NCI-H345 treated with DMSO at 0.1 percent for 48 hours (cell line): ENCODE measurements around the gene PYROXD2.

Experiments
- DNase-seq: peaks from one replicate; lab custom pipeline; 2025; ENCODE audit not compliant: unreplicated experiment; lab: John Stamatoyannopoulos, UW

Gene PYROXD2

DNA sequence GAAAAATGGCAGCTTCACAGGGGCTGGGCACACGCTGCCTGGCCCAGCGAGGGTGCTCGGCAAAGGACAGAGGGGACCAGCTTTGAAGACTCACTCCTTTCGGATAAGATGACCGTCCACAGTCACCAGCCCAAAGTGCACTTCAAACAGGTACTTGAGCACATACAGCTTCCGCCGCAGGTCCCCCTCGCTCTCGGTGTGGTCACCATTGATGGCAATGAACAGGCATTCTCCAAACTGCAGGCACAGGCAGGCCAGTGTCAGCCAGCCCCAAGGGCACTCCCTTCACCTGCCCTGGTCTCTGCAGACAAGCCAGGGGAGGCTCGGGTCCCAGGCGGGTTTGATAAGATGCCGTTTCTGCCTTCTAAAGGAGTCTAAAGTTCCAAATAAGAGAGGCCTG lies 20.2 kb upstream of the PYROXD2 start:
- DNase-seq: no peak

DNA sequence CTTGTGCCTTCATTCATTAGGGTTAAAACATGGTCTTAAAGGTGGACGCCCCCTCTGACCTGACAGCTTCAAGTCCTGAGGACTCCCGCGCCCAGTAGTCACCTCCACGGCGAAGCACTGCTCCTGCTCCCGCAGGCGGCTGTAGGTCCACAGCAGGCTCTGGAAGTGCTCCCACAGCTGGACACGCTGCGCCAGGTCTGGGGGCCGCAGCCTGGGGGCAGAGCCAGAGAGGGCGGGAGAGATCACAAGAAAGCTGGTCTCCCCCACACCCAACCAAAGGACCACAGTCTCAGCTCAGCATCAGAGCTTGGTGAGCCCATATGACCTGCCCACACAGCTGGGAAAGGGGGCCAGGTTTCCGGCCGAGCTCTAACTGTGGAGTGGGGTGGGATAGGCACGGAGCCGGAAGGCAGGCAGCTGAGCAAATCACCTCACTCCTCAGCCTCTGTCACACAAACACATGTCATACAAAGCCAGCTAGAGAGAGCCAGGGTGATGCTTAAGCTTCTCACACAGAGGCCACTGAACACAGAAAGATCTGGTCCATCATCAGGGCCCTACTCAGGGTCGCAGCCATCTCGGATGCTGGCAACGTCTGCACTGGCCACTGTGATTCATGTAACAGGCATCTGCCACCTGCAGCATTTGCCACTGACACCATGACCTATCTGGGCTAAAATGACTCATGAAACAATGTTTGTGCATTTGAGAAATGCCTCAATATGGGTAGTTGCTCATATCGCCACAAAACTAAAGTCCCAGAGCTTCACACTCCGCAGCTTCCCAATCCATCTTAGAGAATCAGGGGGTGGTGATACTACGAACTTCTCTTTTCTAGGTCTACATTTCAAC lies 19.1 kb upstream of the PYROXD2 start:
- DNase-seq: no peak

DNA sequence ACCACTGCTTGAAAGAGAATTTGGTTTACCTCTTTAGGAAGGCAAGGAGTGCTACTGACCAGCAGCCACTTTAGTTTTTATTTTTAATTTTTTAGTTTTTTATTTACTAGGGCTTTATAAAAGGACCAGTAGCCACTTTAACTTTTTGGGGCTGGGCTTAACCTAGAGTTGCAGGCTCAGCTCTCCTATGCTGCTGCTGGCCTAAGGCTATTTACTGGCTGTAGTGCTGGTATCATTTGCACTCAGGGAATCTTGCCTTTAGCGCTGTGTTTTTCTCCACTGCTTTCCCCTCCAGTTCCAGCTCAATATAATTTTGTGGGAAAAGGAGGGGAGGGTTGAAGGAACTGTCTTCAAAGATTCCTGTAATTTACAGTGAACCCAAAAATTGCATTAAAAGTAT lies 18.4 kb upstream of the PYROXD2 start:
- DNase-seq: no peak

DNA sequence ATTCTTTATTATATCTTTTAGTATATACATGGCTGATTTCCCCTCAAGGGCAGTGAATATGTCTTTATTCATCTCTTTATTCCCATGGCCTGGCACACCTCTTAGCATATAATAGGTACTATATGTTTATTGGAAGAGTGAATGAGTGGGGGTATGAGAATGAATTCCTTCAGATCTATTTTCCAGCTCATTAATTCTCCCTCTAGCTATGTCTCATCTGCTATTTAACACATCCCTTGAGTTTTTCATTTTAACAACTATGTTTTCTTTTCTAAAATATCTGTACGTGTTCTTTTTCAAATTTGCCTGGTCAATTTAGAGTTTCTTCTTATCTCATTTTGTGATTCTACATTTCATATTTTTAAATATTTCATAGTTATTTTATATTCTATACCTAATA lies 17.3 kb upstream of the PYROXD2 start:
- DNase-seq: no peak

DNA sequence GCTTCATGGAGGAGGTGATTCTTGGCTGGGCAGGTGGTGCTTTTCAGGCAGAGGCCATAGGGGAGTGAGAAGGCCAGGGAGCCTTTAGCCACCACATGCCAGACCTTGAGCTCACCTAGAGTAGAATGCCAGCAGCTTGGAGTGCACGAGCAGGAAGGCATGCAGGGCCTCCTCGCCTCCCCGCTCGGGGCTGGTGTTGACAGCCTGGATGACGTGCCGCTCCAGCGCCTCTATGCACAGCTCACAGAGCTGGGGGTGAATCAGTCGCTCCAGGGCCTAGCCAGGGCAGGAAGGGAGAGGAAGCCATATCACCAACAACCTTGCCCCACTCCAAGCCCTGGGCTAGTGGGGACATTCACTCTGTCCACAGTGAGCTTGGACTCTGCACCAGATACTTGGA lies 16.0 kb upstream of the PYROXD2 start:
- DNase-seq: no peak

DNA sequence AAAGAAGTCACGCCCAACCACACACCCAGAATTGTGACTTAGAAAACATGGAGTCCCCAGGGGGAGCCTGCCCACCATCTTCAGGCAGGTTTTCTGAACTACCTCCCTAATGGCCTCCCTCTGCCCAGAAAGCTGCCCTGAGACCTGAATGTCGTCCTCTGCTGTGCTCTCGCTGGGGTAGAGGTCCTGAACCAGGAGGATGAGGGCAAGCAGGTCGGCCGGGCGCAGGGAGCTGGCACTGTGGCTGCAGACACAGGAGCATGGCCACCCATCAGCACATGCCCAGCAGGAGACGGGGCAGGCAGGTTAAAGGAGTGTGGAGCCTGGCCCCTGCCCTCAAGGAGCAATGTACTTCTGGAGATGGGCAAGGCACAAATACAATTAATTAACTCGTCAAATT lies 15.4 kb upstream of the PYROXD2 start:
- no peak for DNase-seq

DNA sequence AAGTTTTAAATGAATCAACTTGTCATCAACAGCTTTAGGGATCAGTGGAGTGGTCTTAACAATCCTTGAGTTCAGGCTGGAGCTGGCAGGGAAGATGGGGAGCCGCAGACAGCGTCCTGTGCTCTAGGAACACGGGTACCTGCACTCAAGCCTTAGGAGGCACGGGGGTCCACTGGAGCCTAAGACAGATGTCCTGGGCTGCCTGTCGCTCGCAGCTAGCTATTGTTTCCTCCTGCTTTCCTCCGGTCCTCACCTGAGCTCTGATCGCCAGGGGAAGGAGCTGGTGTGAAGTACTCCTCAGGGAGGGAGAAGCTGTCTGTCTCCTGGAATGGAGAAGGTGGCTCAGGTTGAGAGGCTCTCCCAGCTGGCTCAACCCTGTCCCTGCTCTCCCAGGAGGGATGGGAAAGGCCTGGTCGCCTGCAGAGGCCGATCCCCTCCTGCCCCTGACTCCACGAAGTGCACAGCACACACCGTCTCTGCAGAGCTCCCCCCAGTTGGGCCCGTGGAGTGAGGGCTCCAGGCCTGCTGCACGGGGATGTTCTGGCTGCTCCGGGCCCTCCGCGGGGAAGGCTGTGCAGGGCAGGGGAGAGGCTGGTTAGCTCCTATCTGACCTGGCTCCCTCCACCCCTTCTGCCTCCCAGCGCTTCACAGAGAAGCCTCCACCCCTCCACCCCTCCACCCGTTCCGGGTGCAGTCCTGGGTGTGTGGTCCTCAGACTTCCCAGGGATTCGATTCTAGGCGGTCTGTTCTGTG lies 14.5 kb upstream of the PYROXD2 start:
- no peak for DNase-seq

DNA sequence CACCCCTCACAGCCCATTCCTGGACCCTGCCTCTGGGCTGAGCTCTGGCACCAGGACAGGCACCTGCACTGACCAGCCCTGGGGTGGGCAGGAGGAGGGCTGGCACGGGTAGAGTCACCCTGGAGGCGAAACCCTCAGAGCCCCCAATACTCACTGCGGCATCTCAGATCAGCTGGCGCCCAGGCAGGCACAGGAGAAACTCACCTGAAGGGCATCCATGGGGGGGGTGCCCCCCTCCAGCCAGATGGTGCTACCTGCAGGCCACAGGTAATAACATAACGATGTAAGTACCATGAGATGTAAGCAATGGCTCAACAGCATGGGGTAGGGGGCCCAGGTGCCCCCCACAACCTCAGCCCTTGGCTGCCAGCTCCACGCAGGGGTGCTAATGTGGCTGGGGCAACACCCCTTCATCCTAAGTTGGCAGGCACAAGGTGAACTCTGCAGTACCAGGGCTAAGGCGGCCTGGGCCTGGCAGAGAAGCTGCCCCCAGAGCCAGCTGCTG lies 12.1 kb upstream of the PYROXD2 start:
- DNase-seq: no peak

DNA sequence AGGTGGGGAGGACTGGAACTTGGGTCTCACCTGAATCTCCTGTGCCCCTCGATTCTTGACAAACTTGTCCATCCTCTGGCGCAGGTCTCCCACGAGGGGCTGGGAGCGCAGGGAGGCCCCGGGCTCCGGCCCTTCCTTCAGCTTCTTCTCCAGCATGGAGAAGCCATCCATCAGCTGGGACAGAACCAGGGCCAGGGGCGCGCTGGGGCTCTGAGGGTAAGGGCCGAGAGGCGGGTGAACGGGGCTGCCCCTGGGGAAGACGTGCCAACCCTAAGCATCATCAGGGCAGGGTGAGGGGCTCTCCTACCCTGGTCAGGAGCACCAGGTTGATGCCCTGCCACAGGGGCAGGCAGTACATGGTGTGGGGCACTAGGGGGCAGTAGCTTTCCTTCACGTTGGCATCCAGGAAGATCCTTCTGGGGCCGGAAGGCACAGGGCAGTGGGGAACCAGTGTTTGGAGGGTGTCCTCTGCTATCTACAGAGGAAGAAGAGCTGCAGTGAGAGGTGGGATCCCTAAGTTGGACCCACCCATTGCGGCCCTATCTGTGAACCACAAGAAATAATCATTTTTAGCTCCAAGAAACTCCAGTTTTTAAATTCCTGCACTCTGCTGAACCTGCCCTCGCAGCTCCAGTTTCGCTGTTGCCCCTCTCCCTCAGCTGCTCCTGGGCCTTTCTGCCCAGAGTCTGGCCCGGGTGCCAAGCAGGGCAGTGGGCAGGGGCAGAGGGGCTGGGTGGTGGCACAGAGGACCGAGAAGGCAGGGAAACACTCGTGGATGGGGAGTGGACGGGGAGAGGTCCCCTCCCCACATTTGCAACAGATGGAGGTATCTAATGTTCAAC lies 10.8 kb upstream of the PYROXD2 start:
- no peak for DNase-seq

DNA sequence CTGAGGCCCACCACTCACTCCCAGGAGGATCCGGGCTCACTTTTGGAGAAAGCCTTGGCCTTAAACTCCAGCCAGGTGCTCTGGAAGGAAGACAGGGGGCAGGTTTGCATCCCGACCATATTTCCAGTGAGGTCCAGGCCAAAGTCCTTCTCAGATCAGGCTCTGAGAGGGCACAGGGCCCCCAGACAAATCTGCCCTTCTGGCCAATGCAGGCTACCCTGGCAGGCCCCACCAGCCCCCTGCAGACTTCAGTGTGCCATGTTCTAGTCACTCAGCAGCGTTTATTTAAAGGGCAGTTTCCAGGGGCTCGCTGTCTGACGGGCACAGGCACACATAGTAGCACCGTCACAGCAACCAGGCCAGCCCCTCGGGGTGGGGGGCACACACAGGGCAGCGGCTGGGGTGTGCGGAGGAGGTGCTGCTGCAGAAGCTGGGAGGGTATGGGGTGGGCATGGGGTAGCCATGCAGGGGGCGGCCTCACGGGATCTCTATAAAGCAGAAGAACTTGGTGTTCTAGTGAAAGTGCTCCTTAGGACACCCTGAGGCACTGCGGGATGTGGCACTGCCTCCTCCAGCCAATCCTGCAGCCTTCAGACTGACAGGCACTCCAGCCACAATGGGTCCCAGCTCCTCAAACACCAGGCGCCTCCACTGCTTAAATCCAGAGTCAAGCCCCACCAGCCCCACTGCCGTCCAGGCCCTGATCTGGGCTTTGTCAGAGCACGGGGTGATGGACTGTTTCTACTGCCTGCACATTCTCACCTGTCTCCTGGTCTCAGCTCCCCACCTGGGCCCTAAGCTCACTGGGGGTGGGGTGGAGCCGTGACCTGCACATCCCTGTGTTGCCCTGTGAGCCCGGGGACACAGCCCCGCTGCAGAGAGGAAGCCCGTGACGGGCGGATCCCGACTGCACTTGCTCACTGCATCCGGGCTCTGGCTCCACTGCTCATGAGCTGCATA lies 9.6 kb upstream of the PYROXD2 start:
- DNase-seq: no peak

DNA sequence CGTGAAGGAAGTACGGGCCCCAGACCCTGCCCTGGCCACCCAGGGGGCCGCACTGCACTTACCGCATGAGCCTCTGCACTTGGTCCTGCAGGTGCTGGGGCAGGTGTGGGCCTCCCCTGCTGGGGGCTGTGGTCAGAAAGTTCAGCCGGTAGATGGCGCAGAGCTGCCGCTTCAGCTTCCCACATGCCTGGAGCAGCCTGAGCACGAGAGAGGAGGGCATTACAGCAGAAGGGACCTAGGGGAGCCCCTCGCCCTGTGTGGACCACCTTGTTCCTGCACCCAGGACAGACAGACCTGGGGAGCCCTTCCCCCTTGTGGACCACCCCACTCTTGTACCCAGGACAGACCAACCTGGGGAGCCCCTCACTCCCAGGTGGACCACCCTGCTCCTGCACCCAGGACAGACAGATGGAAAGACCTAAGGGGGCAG lies 8.7 kb upstream of the PYROXD2 start:
- no peak for DNase-seq

DNA sequence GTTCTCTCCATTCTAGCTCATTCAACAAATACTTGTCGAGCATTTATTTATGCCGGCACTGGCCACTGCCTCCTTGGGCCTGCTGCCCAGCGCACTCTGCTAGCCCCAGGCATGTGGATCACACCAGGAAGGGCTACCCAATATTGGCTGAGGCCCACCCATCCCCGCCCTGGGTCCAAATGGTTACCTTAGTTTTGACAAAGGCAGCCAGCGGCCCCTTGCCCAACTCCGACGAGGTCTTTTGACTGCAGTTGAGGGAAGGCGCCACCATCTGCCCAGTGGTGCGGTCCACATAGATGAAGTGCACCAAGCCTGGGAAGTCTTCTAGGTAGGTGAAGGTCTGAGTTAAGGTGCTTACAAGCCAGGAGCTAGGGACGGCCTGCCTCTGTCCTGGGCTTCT lies 7.2 kb upstream of the PYROXD2 start:
- no peak for DNase-seq

DNA sequence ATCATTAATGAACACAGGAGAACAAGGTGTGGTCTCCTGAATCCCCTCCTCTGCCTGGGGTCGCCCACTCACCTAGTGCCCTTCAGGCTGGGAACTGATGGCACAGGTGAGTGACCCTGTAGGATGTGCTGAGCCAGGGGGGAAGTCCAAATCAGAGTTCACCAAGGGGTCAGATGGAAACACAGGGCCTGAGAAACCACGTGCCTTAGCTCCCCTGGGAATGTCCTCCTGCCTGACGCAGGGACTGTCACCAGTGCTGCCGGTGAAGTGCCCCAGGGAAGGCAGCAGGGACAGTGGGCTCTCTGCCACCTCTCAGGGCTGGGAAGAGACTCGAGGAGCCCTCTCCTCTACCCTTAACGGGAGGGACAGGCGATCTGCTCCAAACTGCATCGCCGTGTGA lies 5.8 kb upstream of the PYROXD2 start:
- no peak for DNase-seq

DNA sequence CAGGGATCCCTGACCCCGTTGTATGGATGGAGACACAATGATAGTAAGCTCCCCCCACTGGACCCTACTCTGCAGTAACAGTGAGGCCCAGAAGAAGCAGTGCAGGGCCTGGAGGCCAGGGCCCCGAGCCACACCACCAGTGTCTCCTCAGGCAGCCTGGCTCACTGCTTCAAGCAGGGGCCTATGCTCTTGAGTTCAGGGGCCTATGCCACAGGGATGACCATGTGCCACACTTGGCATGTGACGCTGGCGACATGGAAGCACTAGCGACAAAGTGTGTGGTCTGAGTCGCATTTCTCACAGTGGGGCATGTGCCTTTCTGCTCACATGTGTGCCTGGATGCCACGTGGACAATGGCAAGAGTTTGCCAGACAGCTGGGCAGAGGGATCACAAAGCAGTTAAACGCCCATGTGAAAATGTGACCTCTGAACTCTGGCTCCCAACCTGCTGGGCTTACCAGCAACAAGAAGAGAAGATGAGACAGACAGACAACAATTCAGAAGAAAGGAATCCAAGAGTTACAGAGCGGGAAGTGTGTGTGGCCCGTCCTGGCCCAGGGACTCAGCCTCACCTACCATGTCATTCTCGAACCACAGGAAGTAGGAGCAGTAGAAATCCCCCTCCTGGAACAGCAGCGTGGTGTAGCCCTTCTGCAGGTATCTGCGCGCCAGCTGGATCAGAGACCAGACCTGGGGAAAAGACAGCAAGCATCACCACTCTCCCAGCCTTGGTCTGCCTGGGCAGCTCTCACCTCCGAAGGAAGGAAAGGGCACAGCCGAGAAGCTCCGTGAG lies 4.7 kb upstream of the PYROXD2 start:
- DNase-seq: no peak

DNA sequence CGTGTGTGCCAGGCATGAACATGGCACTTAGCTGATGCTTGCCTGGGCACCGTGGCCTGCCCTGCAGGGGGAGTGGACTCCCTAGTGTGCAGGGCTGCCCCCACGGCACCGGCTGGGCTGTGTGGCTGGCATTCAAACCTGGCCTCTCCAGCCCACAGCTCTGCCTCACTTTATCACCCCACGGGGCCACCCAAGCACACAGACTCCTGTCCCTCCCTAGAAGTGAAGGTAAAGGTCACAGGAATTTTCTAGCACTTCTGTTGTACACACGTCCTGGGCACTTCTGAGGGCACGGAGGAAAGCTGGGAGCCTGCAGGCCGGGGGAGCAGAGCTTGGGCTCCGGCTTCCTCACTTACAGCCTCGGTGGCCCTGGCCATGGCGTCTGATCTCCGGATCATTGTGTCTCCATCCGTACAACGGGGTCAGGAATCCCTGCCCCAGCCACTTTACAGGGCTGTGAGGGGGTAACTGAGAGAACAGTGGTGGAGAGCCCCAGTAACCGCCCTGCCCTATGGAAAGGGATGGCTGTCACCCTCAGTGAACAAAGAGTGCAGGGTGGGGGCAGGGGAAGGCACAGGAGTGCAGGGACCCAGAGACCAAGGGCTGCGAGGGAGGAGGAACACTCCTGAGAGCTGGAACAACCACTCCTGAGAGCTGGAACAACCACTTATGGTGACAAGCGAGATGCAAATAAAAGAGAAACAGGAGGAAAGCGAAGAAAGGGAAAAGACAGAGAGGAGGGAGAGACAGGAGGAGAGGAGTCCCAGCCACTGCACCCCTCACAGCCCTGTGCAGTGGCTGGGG lies 3.9 kb upstream of the PYROXD2 start:
- DNase-seq: no peak

DNA sequence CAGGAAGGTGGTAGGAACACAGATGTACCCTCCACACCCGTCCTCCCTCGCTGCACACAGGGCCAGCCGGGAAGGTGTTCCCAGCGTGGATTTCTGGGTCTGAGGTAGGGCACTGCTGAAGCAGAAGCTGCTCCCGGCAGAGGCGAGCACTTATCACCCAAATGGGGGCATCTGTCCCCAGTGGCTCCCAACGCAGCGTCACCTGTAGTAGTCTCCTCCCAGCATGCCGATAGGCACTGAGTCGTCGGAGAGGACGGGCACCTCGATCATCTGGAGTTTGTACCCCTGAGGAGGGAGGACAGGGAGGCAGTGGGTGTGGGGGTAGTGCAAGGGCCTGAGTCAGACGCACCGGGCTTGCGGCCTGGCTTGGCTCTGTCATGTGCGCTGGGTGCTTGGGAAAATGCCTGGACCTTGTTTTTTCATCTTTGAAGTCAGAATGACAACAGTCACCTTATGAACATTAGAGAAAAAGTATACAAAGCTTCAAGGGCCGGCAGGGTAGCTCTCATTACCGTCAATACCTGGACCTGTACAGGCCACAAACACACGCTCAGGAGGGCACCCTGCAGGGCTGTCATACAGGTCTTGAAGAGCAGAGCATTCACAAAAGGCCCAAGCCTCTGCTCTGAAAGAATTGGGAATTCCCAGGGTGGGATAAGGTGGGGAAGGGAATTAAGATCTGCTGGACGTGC lies 3.1 kb upstream of the PYROXD2 start:
- no peak for DNase-seq

DNA sequence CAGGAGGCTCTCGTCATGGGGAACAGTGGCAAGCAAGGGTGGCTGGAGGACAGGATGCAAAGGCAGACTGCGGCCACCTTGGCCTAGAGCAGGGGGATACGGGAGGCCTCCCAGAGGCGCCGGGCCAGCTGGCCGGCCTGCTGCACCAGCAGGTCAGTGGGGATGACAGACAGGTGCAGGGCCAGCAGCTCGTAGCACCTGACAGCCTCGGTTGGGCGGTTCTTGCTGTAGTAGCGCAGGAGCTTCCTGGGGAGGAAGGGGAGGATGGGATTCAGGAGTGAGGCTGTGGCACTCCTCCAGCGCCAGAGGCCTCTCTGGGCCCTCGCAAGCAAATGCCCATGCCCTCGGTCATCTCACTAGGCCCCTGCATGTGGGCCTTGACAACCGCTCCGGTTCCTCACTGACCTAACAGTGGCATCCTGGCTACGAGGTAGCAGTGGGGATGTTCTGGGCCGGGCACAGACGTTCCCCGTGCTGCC lies 2.5 kb upstream of the PYROXD2 start:
- DNase-seq: no peak
